Measurements from ENCODE around the gene HSD11B2.
A peak's percentile ranks its signal among the peaks of the same experiment; 100 is the strongest.

Gene HSD11B2

GRCh38 chr16:67430504-67430976, 381 bp upstream of the HSD11B2 start:
- Histone ChIP-seq H3K9me3 (no peaks in the 10 kb centered on the region), H3K4me3 (ENCODE audit: low read depth in 1 of 2, low read length in 1 of 2) (peak overlapping the region; percentile 49 to 75), H3K36me3 (peaks cover 11% of the 10 kb centered on the region), H3K4me1 (ENCODE audit: control insufficient read depth in 1 of 2, insufficient read depth in 1 of 2, low read depth in 1 of 2, low read length in 1 of 2) (peaks cover 15 to 21% of the 10 kb centered on the region in 2 experiments), H3K27ac (no peak overlapping the region), H3K27me3 (peaks cover 80% of the 10 kb centered on the region)
- TF ChIP-seq, protein P1, sequence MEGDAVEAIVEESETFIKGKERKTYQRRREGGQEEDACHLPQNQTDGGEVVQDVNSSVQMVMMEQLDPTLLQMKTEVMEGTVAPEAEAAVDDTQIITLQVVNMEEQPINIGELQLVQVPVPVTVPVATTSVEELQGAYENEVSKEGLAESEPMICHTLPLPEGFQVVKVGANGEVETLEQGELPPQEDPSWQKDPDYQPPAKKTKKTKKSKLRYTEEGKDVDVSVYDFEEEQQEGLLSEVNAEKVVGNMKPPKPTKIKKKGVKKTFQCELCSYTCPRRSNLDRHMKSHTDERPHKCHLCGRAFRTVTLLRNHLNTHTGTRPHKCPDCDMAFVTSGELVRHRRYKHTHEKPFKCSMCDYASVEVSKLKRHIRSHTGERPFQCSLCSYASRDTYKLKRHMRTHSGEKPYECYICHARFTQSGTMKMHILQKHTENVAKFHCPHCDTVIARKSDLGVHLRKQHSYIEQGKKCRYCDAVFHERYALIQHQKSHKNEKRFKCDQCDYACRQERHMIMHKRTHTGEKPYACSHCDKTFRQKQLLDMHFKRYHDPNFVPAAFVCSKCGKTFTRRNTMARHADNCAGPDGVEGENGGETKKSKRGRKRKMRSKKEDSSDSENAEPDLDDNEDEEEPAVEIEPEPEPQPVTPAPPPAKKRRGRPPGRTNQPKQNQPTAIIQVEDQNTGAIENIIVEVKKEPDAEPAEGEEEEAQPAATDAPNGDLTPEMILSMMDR (IDR thresholded peaks at IDR 0.05), result no peak

DNA sequence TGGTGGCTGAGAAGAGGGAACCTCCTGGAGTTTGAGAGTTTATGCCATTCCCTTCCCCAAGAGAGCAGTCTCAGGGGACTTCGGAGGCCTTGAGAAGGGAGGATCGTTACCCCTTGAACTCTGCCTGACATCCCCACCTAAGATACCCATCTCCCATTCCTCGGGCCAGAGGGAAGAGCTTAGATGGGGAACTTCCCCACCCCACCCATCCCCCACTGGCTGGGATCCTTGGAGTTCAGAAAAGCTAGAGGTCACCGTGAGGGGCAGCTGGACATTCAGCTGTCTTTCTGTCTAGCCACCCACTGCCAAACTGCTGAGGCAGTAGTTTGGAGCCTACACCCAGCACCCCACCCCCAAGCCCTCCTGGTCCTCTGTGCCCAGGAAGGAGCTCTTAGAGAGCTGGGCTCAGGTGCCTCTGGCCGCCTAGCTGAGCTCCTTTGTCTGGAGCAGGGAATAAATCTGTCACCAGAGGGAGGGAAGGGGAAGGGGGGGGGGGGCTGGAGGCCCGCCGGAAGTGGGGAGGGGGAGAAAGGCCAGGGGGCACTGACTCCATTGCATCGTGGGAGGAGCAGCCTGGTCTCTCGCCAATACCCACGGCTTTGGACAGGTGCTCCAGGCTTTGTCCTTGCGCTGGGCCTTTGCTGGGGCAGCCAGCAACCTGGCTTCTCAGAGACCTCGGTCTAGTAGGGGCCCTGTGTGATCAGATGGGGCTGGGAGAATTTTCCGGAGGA, 1.0 kb downstream of the HSD11B2 start:
- Histone ChIP-seq H3K27me3 (peaks cover 66% of the 10 kb centered on the region), H3K4me1 (ENCODE audit: control insufficient read depth in 1 of 2, insufficient read depth in 1 of 2, low read depth in 1 of 2, low read length in 1 of 2) (peaks cover 15 to 21% of the 10 kb centered on the region in 2 experiments), H3K27ac (no peak overlapping the region), H3K36me3 (peaks cover 25% of the 10 kb centered on the region), H3K9me3 (no peaks in the 10 kb centered on the region), H3K4me3 (ENCODE audit: low read depth in 1 of 2, low read length in 1 of 2) (peak overlapping the region; percentile 43 to 49)
- TF ChIP-seq, protein P1 (IDR thresholded peaks at IDR 0.05), result no peak

DNA sequence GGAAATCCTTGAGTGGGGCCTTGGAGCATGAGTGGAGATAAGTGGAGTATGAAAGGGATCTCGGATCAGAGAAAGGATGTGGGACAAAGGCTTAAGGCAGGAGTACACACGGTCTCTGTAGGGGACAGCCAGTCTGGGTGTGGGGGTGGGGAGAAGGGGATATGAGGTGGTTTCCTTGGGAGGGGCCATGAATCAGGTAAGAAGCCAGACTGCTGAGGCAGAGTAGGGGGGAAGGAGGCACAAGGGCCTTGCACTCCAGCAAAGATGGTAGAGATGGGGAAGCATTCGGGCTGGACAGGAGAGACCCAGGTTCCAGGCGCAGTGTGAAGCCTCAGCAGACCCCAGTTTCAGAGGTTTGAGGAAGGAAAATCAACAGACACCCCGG, 1.6 kb downstream of the HSD11B2 start:
- H3K9me3 ChIP-seq, result no peaks in the 10 kb centered on the region
- H3K4me3 ChIP-seq (ENCODE audit: low read depth in 1 of 2, low read length in 1 of 2), result no peak overlapping the region
- H3K36me3 ChIP-seq, result peaks cover 31% of the 10 kb centered on the region
- peaks cover 15 to 21% of the 10 kb centered on the region in 2 experiments for H3K4me1 ChIP-seq (ENCODE audit: control insufficient read depth in 1 of 2, insufficient read depth in 1 of 2, low read depth in 1 of 2, low read length in 1 of 2)
- TF ChIP-seq, protein P1 (IDR thresholded peaks at IDR 0.05), result no peak
- H3K27ac ChIP-seq, result no peak overlapping the region
- H3K27me3 ChIP-seq, result peaks cover 64% of the 10 kb centered on the region

GRCh38 chr16:67433131-67433719, 2.3 kb downstream of the HSD11B2 start:
- Histone ChIP-seq H3K27me3 (peaks cover 57% of the 10 kb centered on the region), H3K9me3 (no peaks in the 10 kb centered on the region), H3K36me3 (peaks cover 38% of the 10 kb centered on the region), H3K4me1 (ENCODE audit: control insufficient read depth in 1 of 2, insufficient read depth in 1 of 2, low read depth in 1 of 2, low read length in 1 of 2) (peaks cover 15 to 21% of the 10 kb centered on the region in 2 experiments), H3K27ac (no peak overlapping the region), H3K4me3 (ENCODE audit: low read depth in 1 of 2, low read length in 1 of 2) (no peak overlapping the region)
- TF ChIP-seq, protein P1 (IDR thresholded peaks at IDR 0.05), result no peak

GRCh38 chr16:67435758-67436164, 4.8 kb downstream of the HSD11B2 start:
- no peaks in the 10 kb centered on the region for H3K9me3 ChIP-seq
- no peak overlapping the region for H3K4me3 ChIP-seq (ENCODE audit: low read depth in 1 of 2, low read length in 1 of 2)
- TF ChIP-seq, protein P1 (IDR thresholded peaks at IDR 0.05), result no peak
- H3K4me1 ChIP-seq (ENCODE audit: control insufficient read depth in 1 of 2, insufficient read depth in 1 of 2, low read depth in 1 of 2, low read length in 1 of 2), result peaks cover 8 to 12% of the 10 kb centered on the region in 2 experiments
- peaks cover 63% of the 10 kb centered on the region for H3K36me3 ChIP-seq
- H3K27ac ChIP-seq, result peak overlapping the region; percentile 64
- peaks cover 32% of the 10 kb centered on the region for H3K27me3 ChIP-seq

Measured in neutrophil (primary cell).